Liver (tissue), 9 donors: Measurements from ENCODE around the gene HLA-DPB1. TPM values are rescaled to one million over a fixed set of nuclear protein-coding genes. Genes with fewer than 3 reads are reported as not detected.

Experiments used
- DNase-seq: peaks from one replicate; pipeline ENCODE4 v3.0.0-alpha.2; 2017; ENCODE audit warnings: low spot score
- H3K27ac ChIP-seq, 2 donors: one replicate each; pipeline ENCODE4 v1.7.0; 2013; ENCODE audit warnings: inconsistent platforms in 2 of 2, low read length in 2 of 2, control low read depth in 1 of 2, low read depth in 1 of 2, mild to moderate bottlenecking in 1 of 2
- H3K27me3 ChIP-seq, 4 donors: one replicate each; pipeline versions ENCODE4 v1.6.1 to v1.7.0; 2013; ENCODE audit warnings: low read length in 3 of 4, inconsistent platforms in 1 of 4, mild to moderate bottlenecking in 1 of 4, moderate library complexity in 1 of 4; ENCODE audit not compliant: control insufficient read depth in 4 of 4, insufficient read depth in 4 of 4
- H3K36me3 ChIP-seq, 4 donors: one replicate each; pipeline versions ENCODE4 v1.6.1 to v1.7.0; 2013; ENCODE audit warnings: low read length in 3 of 4, mild to moderate bottlenecking in 3 of 4, low read depth in 1 of 4, moderate library complexity in 1 of 4; ENCODE audit not compliant: control insufficient read depth in 4 of 4, insufficient read depth in 3 of 4
- H3K4me1 ChIP-seq, 4 donors: one replicate each; pipeline versions ENCODE4 v1.6.1 to v1.7.0; 2013; ENCODE audit warnings: low read length in 3 of 4, mild to moderate bottlenecking in 3 of 4, moderate library complexity in 1 of 4; ENCODE audit not compliant: control insufficient read depth in 4 of 4, insufficient read depth in 4 of 4
- H3K4me3 ChIP-seq, 3 donors: one replicate each; pipeline versions ENCODE4 v1.6.1 to v1.7.0; 2013; ENCODE audit warnings: low read length in 3 of 3, control low read depth in 1 of 3, low read depth in 1 of 3, mild to moderate bottlenecking in 1 of 3
- H3K9ac ChIP-seq, 2 donors: one replicate each; pipeline ENCODE4 v1.7.0; 2013; ENCODE audit warnings: low read length in 2 of 2, mild to moderate bottlenecking in 2 of 2, moderate library complexity in 2 of 2, control low read depth in 1 of 2, low read depth in 1 of 2
- H3K9me3 ChIP-seq, 4 donors: one replicate each; pipeline versions ENCODE4 v1.6.1 to v1.7.0; 2013; ENCODE audit warnings: low read length in 3 of 4; ENCODE audit not compliant: control insufficient read depth in 4 of 4
- ATF3 ChIP-seq: IDR thresholded peaks from 2 replicates; pipeline ENCODE4 v1.6.1; 2016; ENCODE audit warnings: antibody characterized with exemption
- CTCF ChIP-seq: fragments of 150-350 bp; IDR thresholded peaks from 2 replicates; pipeline ENCODE4 v1.5.1; 2017; ENCODE audit warnings: improper control_type of control experiment, low read depth, low read length; ENCODE audit not compliant: missing input control
- EGR1 ChIP-seq, 2 donors: IDR thresholded peaks; 2 replicates each; pipeline ENCODE4 v1.6.1; 2016 to 2018; ENCODE audit warnings: antibody characterized with exemption in 2 of 2, low read depth in 2 of 2
- FOXA1 ChIP-seq: IDR thresholded peaks from 2 replicates; pipeline ENCODE4 v1.6.1; 2016; ENCODE audit warnings: antibody characterized with exemption
- FOXA2 ChIP-seq: IDR thresholded peaks from 2 replicates; pipeline ENCODE4 v1.6.1; 2016; ENCODE audit warnings: antibody characterized with exemption
- GABPA ChIP-seq, 2 donors: IDR thresholded peaks in 1 of 2; conservative IDR thresholded peaks in 1 of 2; 2 replicates each; pipeline ENCODE4 v1.6.1; 2016; ENCODE audit warnings: antibody characterized with exemption in 2 of 2, mild to moderate bottlenecking in 1 of 2, moderate library complexity in 1 of 2
- HNF4A ChIP-seq, 2 donors: conservative IDR thresholded peaks; 2 replicates each; pipeline ENCODE4 v1.6.1; 2016; ENCODE audit warnings: antibody characterized with exemption in 2 of 2, mild to moderate bottlenecking in 2 of 2
- HNF4G ChIP-seq: IDR thresholded peaks from 2 replicates; pipeline ENCODE4 v1.6.1; 2016; ENCODE audit warnings: antibody characterized with exemption
- JUND ChIP-seq, 2 donors: IDR thresholded peaks; 2 replicates each; pipeline ENCODE4 v1.6.1; 2016; ENCODE audit warnings: antibody characterized with exemption in 2 of 2
- NR2F2 ChIP-seq: IDR thresholded peaks from 2 replicates; pipeline ENCODE4 v1.6.1; 2016; ENCODE audit warnings: antibody characterized with exemption
- RAD21 ChIP-seq, 2 donors: IDR thresholded peaks; 2 replicates each; pipeline ENCODE4 v1.6.1; 2016; ENCODE audit warnings: antibody characterized with exemption in 2 of 2, mild to moderate bottlenecking in 2 of 2
- REST ChIP-seq: IDR thresholded peaks from 2 replicates; pipeline ENCODE4 v1.6.1; 2016; ENCODE audit warnings: antibody characterized with exemption, mild to moderate bottlenecking
- RXRA ChIP-seq, 2 donors: IDR thresholded peaks; 2 replicates each; pipeline ENCODE4 v1.6.1; 2017 to 2018; ENCODE audit warnings: antibody characterized with exemption in 2 of 2, mild to moderate bottlenecking in 1 of 2
- SP1 ChIP-seq: IDR thresholded peaks from 2 replicates; pipeline ENCODE4 v1.6.1; 2018; ENCODE audit warnings: antibody characterized with exemption, mild to moderate bottlenecking
- TAF1 ChIP-seq: conservative IDR thresholded peaks from 2 replicates; pipeline ENCODE4 v1.6.1; 2016; ENCODE audit warnings: antibody characterized with exemption, mild to moderate bottlenecking
- YY1 ChIP-seq: IDR thresholded peaks from 2 replicates; pipeline ENCODE4 v1.6.1; 2016; ENCODE audit warnings: antibody characterized with exemption, mild to moderate bottlenecking
- WGBS: extraction: QIAGEN DNeasy Blood & Tissue Kit; methylation state at CpG from one replicate; pipeline ENCODE4 v1.1.7; 2013; 5-methylcytosine and 5-hydroxymethylcytosine counted together
- polyA plus RNA-seq, 2 donors: library from polyadenylated mRNA; stranded (reverse) in 1 of 2; unstranded in 1 of 2; fragments of 200-250 nt in 1 of 2; fragments of >200 nt in 1 of 2; fragmentation: Nextera tagmentation in 1 of 2; extraction: Ambion mirVana in 1 of 2; gene quantifications; one replicate each; pipeline versions ENCODE4 v1.2.1 to v1.2.3, GENCODE V29; 2013 to 2015
- total RNA-seq, 2 donors: library from RNA; depleted of rRNA; stranded (reverse); fragments of >200 nt; gene quantifications; one replicate each; pipeline ENCODE4 v1.2.3, GENCODE V29; 2014
- TF ChIP-seq, protein P1 (sequence below): IDR thresholded peaks from 2 replicates; pipeline ENCODE4 v1.6.1; 2016; ENCODE audit warnings: antibody characterized with exemption
- TF ChIP-seq, protein P2 (sequence below): IDR thresholded peaks from 2 replicates; pipeline ENCODE4 v1.6.1; 2016; ENCODE audit warnings: antibody characterized with exemption
- donor health status: healthy.
- donor health status: healthy.
- donor health status: healthy.
- donor health status: healthy.
- donor health status: healthy.

The HLA-DPB1 gene
- total and polyA plus RNA-seq, 4 donors: 15.5 to 37.8 (median 24.0) TPM

DNA sequence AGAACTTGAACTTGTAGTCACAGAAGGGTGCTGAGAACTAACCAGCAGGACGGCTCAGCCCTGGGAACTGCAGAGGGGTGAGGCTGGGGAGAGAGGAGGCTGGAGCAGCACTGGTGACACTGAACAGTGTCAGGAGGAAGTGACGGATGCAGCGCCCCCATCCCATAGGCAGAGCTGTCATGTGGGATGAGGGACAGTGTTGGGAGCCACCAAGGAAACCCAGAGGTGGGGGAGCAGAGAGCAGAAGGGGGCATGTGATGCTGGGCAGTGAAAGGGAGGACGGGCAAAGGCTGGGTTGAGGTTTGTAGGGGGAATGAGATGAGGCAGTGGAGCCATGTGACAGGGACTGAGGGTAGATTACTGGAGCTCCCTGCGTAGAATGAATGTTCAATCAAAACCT, 2.1 kb downstream of the HLA-DPB1 start:
- Histone ChIP-seq H3K36me3 (no peaks in the 10 kb centered on the region), H3K27ac (no peak overlapping the region), H3K9me3 (no peaks in the 10 kb centered on the region), H3K9ac (no peak overlapping the region), H3K4me1 (peaks cover 0 to 13% (median 5%) of the 10 kb centered on the region in 4 donors), H3K4me3 (peak overlapping the region in 1 of 3 donors; percentile 12), H3K27me3 (no peaks in the 10 kb centered on the region)
- TF ChIP-seq FOXA2: no peak
- no peak for TF ChIP-seq YY1
- TF ChIP-seq NR2F2: no peak
- no peak for TF ChIP-seq RXRA (IDR thresholded peaks at IDR 0.05)
- no peak for TF ChIP-seq JUND (IDR thresholded peaks at IDR 0.05)
- TF ChIP-seq REST: no peak
- TF ChIP-seq ATF3: no peak
- no peak for TF ChIP-seq SP1
- TF ChIP-seq, protein P1, sequence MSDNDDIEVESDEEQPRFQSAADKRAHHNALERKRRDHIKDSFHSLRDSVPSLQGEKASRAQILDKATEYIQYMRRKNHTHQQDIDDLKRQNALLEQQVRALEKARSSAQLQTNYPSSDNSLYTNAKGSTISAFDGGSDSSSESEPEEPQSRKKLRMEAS: no peak
- no peak for TF ChIP-seq FOXA1
- no peak for TF ChIP-seq RAD21 (IDR thresholded peaks at IDR 0.05)
- TF ChIP-seq HNF4A (conservative IDR thresholded peaks at IDR 0.05): no peak
- TF ChIP-seq, protein P2, sequence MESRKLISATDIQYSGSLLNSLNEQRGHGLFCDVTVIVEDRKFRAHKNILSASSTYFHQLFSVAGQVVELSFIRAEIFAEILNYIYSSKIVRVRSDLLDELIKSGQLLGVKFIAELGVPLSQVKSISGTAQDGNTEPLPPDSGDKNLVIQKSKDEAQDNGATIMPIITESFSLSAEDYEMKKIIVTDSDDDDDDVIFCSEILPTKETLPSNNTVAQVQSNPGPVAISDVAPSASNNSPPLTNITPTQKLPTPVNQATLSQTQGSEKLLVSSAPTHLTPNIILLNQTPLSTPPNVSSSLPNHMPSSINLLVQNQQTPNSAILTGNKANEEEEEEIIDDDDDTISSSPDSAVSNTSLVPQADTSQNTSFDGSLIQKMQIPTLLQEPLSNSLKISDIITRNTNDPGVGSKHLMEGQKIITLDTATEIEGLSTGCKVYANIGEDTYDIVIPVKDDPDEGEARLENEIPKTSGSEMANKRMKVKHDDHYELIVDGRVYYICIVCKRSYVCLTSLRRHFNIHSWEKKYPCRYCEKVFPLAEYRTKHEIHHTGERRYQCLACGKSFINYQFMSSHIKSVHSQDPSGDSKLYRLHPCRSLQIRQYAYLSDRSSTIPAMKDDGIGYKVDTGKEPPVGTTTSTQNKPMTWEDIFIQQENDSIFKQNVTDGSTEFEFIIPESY: no peak
- no peak for TF ChIP-seq EGR1 (IDR thresholded peaks at IDR 0.05; ENCODE audit: low read depth in 2 of 2)
- no peak for TF ChIP-seq GABPA (IDR thresholded peaks at IDR 0.05 in 1 of 2, conservative IDR thresholded peaks at IDR 0.05 in 1 of 2)
- TF ChIP-seq CTCF: no peak
- 43% methylated on average over 5 of the region's 5 CpGs for WGBS
- no peak for DNase-seq

DNA sequence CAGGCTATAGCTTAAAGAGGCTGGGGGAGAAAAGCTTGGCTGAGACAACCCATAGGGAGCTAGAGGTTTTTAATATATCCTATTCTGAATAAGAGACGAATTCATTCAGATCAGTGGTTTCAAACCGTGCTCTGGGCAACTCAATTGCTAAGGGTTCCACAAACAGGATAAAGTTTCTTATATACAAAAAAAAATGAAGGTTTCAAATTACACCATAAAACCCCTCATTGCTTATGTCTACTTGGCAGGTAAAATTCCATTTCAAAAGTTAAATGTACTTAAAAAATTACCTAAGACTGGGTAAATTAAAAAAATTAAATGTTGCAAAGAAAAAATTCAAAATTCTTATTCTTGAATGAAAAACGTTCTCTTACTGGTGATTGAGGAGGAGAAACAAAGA, 2.7 kb downstream of the HLA-DPB1 start:
- Histone ChIP-seq H3K27ac (no peak overlapping the region), H3K4me3 (no peak overlapping the region), H3K4me1 (peaks cover 0 to 13% (median 5%) of the 10 kb centered on the region in 4 donors), H3K9me3 (no peaks in the 10 kb centered on the region), H3K36me3 (no peaks in the 10 kb centered on the region), H3K9ac (no peak overlapping the region), H3K27me3 (no peaks in the 10 kb centered on the region)
- TF ChIP-seq, protein P2: no peak
- TF ChIP-seq REST (no peak), FOXA1 (no peak), GABPA (IDR thresholded peaks at IDR 0.05 in 1 of 2, conservative IDR thresholded peaks at IDR 0.05 in 1 of 2) (no peak), HNF4G (no peak), HNF4A (conservative IDR thresholded peaks at IDR 0.05) (no peak), RXRA (IDR thresholded peaks at IDR 0.05) (no peak), JUND (IDR thresholded peaks at IDR 0.05) (no peak), FOXA2 (no peak), TAF1 (no peak), SP1 (no peak)
- no peak for DNase-seq
- 67% methylated on average over 3 of the region's 3 CpGs for WGBS
